ENCODE measurements around the gene NDUFS1.
"Not testable (repeated sequence)": the region's sequence is repeated elsewhere in the genome, so short reads cannot be mapped to it uniquely, and the experiment has no call there.

Gene NDUFS1

GRCh38 chr2:206098471-206098870 is 60.8 kb downstream of the NDUFS1 start:
- DNase-seq (ENCODE audit: low read depth): no peak

- DNase-seq (ENCODE audit: low read depth): no peak
These were observed 62.4 kb downstream of the NDUFS1 start for GRCh38 chr2:206096876-206097275.

- DNase-seq (ENCODE audit: low read depth): no peak
These were observed 63.5 kb downstream of the NDUFS1 start for GRCh38 chr2:206095536-206096332.

DNA sequence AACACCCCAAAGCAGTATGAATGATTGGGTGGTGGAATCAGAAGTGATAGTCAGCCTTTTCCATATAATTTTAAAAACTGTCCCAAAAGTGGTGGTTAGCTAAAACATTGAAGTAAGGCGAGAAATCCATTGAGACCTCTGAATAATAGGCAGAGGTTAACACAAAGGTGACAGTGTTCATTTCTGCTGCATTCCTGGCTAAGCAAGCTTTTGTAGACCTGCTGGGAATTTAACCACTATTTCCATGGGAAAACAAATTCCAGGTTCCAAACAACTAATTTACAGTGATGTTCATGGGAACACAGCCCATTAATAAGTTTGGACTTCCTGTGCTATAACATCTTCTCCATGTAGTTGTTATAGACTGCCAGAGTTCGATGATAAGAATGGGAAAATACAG is 66.9 kb downstream of the NDUFS1 start:
- no peak for DNase-seq (ENCODE audit: low read depth)

DNA sequence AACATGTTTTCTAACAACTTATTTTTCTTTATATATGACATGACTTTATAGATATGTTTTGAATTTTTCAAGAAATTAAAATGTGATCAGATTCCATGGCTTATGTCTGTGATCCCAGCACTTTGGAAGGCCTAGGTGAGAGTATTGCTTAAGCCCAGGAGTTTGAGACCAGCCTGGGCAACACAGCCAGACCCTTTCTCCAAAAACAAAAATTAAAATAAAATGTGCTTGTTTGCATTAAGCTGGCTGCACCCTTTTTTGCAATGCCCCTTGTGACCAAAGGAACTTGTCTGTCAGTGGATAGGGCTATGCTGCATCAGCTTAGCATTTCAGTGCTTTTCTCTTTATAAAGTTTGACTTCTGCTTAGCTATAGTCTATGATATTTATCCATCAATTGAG is 71.0 kb downstream of the NDUFS1 start:
- no peak for DNase-seq (ENCODE audit: low read depth)

DNA sequence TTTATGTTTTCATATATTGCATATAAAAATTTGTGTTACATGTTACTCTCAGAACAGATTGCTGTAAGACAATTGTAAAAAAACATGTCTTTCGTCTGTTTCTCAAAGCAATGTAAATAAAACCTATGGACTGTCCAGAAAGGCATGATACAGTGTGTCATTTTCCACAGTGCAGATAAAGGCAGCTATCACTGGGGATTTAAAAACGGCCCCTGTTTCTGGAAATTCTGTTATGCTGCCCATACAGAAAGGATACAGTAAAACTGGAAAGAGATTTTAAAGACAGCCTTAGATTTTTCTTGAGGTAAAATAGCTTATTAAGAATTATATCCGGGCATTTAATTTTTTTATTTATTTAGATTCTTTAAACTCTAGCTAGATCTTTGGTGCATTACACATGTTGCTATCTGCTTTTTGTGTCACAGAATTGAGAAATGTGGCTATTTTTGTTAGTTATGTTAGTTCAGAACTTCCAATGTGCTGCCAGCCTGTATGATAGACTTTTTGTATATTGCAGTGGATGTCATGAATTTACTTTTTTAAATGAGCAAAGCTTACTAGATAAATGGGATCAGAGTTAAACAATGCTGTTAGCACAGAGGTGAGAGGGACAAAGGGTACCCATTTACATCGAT is 72.4 kb downstream of the NDUFS1 start:
- DNase-seq (ENCODE audit: low read depth): no peak

GRCh38 chr2:206085742-206086445 is 73.3 kb downstream of the NDUFS1 start, which contains the start of gene INO80D:
Gene INO80D (minus strand): TSS chr2:206086174. CDS start chr2:206063016, 23,158 bp downstream.
- DNase-seq (ENCODE audit: low read depth): peak; percentile 66

DNA sequence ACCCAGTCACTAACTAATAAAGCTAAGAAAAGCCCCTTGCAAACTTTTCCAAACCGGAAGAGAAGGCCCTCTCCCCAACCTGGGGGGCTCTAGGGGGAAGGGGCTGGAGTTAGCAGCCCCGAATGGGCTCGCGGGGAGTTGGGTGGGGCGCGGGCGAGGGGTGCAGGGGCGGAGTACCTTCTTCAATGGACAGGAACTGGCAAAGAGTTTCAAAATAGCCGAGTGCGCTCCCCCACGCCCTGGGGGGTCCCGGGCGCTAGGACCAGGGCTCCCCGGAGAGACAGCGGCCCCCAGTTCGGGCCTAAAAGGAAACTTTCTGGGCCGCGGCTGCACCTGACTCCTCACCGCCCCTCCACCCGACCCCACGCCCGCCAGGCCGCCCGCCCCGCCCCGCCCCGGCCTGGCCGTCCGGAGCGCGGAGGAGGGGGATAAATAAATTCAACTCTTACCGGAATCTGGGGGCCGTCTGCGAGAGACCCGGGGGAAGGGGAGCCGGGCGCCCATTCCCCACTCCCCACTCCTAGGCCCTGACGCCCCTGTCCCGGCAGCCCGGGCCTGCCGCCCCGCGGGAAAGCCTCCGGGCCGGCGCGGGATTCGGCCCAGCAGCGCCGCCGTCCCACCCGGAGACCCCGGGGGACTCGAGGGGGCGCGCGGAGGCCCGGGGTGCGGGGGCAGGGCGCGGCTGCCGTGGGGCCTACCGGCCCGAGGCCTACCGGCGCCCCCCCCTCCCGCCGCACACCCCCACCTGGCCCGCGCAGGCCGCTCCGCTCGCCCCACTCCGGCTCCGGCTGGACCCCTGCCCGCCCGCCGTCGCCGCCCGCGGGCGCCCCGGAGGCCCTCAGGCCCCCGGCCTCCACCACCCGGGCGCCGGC is 74.1 kb downstream of the NDUFS1 start:
- peak; percentile 31 for DNase-seq (ENCODE audit: low read depth)

GRCh38 chr2:206084439-206084869 is 74.8 kb downstream of the NDUFS1 start:
- DNase-seq (ENCODE audit: low read depth): no peak

GRCh38 chr2:206083602-206084438 is 75.4 kb downstream of the NDUFS1 start:
- DNase-seq (ENCODE audit: low read depth): no peak

DNA sequence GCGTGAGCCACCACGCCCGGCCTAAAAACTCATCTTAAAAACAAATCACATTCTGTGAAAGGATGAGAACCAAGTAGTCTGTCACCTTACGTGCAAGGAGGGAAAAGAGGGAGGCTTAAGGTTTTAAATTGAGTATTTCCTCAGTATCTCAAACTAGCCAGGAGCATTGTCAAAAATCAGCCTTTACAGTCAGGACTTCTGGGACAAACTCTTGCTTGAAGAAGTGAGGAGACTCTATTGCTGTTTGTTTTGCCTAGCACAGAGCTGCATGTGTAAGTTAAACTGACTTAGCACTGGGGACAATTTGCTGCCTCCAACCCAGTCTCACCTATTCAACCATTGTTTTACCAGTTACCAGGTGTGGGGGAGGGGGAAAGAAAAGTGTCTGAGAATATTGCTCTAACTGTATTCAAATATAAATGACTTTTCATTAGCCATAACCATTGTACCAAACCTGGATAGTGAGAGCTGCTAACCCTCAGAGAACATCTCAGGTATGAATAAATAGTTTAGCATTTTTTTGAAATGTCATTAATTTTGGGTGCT is 76.9 kb downstream of the NDUFS1 start:
- no peak for DNase-seq (ENCODE audit: low read depth)

DNA sequence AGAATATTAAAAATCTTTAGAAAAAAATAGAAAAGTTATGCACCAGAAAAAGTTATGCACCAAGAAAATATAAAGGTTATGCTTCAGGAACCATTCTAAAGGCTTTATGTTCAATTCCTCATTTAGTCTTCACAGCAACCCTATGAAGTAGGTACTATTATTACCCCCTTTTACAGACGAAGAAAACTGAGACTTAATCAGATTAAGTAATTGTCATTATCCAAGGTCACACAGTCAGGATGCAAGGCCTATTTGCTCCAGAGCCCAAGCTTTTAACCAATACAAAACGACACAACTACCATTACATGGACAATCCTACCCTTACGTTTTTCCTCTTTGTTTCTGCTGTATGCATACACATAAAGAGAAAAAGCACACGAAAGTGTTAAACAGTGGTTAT is 78.3 kb downstream of the NDUFS1 start:
- DNase-seq (ENCODE audit: low read depth): no peak

- DNase-seq (ENCODE audit: low read depth): no peak
These were observed 79.4 kb downstream of the NDUFS1 start for GRCh38 chr2:206079699-206080465.

DNA sequence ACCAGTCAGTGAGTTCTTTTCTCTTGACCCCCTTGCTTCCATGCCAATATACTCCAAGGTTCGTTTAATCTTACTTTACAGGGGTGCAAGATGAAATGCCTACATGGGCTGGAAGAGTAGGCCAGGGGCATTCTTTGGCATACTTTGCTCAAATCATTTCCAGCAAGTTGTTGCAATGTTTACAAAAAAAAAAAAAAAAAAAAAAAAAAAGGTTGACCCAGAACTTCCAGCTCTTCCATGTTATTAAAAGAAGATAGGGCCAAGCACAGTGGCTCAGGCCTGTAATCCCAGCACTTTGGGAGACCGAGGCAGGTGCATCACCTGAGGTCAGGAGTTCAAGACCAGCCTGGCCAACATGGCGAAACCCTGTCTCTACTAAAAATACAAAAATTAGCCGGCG is 81.4 kb downstream of the NDUFS1 start:
- not testable (repeated sequence) for DNase-seq (ENCODE audit: low read depth)

DNA sequence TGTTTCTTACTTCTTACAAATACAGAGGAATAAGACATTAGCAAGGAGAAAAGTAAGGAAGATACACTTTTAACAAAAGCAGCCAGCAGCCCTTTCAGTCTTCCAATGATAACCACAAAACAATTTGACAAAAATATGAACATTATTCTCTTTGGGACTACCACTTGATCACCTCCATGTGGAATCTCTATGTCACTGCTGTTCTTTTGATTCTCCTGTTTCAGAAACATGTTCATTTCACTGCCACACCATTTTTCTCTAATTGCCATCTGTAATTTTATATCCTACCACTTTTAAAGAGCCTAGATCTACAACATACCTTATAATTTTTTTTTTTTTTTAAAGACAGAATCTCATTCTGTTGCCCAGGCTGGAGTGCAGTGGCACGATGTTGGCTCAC is 84.1 kb downstream of the NDUFS1 start:
- DNase-seq (ENCODE audit: low read depth): no peak

- no peak for DNase-seq (ENCODE audit: low read depth)
These were observed 87.4 kb downstream of the NDUFS1 start for GRCh38 chr2:206071807-206072206.

- no peak for DNase-seq (ENCODE audit: low read depth)
These were observed 89.8 kb downstream of the NDUFS1 start for GRCh38 chr2:206069417-206069816.

GRCh38 chr2:206068207-206068606 is 91.0 kb downstream of the NDUFS1 start:
- no peak for DNase-seq (ENCODE audit: low read depth)
